HG03439 (cell line): Measurements from ENCODE around the gene NPAS3.

Experiments
- ATAC-seq: cut with Tn5 transposase; IDR thresholded peaks from one replicate; pipeline ENCODE4 v1.9.1; 2021; ENCODE audit warnings: mild to moderate bottlenecking, moderate library complexity; ENCODE audit not compliant: unreplicated experiment

The NPAS3 gene

DNA sequence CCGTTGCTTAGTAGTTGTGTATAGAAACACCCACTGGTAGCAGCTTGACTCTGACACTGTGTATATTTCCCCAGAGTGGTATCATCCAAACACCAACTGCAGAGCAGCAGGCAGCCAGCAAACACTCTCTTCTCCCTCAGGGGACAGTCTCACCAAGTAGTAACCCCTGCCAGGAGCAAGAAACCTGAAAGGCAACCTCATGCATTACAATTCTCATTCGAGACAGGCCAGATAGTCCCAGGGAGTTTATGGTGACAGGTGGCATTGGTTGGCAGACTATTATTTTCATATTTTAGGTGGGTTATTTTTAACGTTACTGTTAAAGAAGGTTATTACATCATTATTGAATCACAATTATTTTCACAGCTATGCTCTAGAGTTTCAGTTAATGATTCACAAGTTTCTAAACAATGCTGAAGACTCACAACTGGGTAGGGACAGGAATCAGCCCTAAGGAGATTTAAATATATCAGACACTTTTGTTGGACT, 789.4 kb downstream of the NPAS3 start:
- no peak for ATAC-seq

DNA sequence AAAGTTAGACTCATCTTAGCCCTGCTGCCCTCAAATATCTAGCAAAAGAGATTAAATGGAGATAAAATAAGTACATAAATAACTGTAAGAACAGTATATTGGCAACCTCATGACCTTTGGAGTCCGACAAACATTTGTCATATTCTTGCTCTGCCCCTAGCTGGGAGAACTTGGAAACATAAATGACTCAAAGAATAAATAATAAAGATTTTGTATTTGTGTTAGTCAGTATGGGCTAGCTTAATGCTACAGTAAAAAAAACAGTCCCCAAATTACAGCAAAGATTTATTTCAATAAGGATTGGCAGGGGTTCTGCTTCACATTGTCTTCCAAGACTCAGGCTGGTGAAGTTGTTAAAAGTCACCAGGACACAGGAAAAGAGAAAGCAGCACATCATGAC, 791.5 kb downstream of the NPAS3 start:
- no peak for ATAC-seq

DNA sequence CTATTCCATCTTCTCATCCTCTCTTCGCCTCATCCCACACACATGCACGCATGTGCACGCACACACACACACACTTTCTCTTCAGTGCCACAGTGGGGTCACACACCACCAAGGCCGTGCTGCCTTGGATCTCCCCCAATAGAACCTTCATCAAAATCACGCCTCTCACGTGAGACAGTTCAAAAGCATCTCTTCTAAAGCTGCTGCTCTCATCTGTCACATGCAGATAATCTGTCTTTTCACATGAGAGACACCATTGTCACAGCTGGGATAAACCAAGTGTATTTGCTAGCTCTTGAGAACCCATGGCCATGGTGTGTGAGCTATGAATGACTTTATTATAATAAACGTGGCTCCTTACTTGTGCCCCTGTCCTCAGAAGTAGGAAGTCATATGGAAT, 793.5 kb downstream of the NPAS3 start:
- ATAC-seq: no peak

DNA sequence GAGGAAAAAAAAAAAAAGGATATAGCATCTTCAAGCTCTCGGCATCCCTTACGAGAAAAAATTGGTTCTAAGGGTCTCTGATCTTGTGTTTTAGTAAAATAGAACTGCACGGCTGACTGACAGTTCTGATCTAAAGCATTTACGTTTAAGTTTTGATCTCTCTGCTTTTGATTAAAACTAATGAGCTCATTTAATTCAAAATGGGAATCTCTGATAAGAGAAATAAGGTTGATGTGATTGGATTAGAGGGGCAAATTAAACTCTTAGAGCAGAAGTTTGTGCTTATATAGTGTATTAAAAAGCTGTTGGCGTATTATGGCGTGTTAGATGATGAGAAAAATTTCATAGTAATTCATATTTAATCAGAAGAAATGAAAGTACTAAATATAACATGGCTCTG, 794.6 kb downstream of the NPAS3 start:
- ATAC-seq: no peak

DNA sequence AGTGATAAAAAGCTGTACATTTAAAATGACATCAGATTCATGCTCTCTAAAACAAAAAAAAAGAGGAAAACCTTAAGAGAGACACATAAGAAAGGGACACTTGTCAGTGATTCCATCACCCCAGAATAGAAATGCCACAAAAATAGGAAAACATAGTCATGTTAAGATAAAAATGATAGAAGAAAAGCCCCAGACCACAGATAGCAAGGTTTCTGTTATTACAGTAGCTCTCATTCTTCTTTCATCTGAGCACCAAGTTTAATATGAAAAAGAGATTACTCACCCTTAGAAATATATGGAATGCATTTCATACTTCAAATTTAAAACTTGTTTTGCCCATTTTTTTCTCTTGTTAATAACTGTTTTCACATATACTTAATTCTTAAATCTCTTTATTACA, 795.0 kb downstream of the NPAS3 start:
- no peak for ATAC-seq

DNA sequence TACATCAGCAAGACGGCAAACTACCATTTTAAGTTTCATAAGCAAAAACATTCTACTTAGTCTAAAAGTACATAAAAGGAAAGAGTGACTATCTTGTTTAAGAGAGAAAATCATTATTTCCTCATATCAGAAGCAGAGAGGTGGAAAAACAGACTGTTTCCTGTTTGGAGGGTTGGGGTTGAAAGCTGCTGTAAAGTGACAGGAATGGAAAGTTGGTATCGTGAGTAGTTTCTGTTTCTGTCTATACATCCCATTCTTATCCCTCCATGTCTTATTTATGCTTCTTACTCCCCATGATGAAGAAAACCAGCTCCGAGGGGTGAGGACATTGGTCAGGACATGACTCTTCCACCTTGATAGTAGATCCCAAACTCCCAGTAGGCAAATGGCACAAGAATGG, 795.7 kb downstream of the NPAS3 start:
- ATAC-seq: no peak

DNA sequence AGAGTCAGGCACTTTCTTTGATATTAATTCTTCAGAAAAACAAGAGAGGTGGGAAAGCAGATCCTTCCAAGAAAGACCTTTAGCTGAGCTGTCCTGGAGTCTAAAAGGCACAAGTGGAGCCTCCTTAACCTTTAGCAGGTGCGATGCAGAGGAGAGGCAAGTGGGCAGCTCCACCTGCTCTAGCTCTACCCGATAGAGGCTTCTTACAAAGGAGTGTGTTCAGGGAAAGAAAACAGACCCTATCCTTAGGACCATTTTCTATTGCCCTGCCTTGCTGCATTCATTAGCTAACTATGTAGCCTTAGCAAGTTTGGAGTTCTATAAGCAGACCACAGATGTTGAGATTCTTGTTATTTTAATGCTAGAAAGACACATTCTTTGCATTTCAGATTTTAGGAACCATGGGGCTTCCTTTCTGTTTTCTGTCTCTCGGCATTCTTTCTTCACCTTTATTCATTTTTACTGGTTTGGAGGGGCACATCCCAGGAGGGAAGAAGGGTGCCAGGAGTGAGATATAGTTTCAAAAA, 797.7 kb downstream of the NPAS3 start:
- ATAC-seq: no peak

DNA sequence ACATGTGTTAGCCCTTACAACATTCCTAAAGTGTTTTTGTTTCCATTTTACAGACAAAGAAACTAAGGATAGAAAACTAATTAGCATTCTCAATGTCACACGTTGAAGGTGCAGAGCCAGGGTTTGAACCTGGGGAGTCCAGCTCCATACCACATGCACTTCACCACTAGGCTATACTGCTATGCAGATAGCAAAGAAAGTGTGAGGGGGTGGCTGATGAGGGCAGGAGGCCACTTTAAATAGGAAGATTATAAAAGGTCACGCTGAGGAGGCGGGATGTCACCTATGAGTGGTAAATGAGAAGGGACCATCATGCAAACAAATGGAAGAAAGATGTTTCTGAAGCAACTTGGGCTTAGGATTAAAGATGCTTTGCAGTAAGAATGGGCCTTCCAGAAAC, 798.3 kb downstream of the NPAS3 start:
- ATAC-seq: no peak

DNA sequence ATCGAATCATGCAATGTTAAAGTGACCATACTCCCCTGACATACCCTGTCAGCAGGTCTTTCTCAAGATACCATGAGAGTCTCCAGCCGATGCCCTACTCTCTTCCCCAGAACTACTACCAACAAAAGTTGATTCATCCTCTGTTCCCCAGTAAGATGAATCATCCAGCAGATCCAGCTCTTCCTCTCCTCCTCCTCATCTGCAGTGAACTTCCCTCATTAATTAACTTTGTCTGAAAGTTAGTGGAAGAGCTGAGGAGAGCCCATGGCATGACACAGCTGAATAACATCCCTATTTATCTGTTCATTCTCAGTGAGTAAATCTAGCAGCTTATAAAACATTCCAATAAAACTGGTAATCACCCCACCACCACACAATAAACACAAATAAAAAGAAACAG, 798.8 kb downstream of the NPAS3 start:
- no peak for ATAC-seq

DNA sequence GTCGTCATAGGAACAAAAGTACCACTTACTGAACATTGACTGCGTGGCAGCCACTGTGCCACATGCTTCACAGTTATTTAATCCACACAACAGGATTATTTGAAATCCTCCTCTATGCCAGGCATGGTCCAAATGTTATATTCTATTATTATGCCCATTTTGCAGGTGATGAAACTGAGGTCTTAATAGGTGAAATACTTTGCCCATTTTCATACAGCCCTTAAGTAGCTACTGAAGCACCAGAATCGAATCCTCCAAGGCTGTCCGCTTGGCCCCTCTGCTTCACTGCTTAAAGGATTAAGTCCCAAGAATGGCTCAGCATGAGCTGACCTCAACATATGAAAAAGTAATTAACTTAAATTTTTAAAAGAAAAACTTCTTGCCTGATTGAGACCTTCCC, 799.4 kb downstream of the NPAS3 start:
- ATAC-seq: no peak

DNA sequence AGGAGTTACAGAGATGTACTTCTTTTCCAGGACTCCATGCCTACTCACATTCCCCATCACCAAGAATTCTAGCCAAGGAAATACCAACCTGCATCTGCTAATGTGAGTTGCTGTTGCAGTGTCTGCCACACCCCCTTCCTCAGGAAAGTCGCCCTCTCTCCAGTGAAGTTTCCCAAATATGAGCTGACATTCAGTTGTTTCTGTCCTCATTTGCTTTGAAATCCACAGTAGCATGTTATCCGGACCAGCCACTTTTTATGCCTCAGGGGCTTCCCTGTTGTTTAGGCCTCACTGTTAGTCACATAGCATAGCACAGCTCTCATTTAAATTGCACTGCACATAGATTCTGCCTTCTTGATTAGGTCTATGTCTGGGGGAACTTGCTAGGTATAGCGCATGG, 799.8 kb downstream of the NPAS3 start:
- no peak for ATAC-seq

DNA sequence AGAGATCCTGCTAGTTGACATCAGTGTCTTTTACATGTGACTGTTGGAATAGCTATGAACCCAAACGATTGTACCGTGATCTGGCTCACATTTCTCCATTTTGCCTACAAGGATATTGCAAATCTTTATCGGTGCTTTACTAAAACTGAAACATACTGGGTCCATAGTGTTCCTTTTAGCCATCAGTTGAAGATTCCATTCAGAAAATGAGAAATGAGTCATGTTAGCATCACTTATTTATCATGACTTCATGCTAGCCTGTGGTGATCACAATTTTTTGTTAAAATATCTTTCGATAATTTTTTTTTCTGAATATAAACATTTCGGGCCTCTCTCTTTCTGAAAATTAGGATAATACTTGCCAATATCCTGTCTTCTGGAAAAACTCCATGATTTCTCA, 801.9 kb downstream of the NPAS3 start:
- no peak for ATAC-seq

DNA sequence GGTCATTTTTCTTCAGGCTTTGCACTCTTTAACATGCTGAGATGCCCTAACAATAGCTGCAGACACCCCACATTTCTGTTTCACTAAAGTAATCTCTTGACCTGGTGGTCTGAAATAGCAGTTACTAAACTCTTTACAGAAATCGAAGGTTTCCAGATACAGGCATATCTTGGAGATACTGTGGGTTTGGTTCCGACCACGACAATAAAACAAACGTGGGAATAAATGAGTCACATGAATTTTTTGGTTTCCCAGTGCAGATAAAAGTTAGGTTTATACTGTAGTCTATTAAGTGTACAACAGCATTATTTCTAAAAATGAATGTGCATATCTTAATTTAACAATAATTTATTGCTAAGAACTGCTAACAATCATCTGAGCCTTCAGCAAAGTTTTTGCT, 803.5 kb downstream of the NPAS3 start:
- ATAC-seq: no peak

DNA sequence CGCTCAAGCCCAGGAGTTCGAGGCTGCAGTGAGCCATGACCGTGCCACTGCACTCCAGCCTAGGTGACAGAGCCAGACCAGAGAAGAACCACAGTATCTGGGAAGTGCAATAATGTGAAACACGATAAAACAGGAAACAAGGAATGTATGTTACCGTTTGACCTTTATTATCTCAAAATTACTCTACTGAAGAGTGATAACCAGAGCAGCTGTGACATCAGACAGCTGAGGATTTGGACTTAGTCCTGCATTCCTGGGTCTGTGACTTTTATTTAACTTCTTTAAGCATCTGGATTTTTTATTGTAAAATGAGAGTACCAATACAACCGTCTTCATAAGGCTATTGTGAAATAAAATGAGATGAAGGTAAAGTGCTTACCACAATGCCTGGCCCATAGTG, 806.5 kb downstream of the NPAS3 start:
- ATAC-seq: no peak

DNA sequence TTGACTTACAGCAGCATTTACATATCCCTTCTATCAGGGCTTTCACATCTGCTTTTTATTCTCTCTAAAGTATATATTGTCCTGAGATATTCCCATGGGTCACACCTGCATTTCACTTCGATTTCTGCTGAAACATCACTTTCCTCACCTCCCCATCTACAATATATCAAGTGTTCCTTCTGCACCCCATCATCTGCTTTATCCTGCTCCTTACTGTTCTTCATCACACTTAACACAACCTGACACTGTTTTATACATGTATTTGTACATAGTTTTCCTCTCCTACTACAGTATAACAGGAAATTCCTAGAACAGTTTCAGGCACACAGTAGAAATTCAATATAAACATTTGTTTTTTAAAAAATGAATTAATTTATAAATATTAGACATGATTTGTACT, 809.1 kb downstream of the NPAS3 start:
- ATAC-seq: no peak

DNA sequence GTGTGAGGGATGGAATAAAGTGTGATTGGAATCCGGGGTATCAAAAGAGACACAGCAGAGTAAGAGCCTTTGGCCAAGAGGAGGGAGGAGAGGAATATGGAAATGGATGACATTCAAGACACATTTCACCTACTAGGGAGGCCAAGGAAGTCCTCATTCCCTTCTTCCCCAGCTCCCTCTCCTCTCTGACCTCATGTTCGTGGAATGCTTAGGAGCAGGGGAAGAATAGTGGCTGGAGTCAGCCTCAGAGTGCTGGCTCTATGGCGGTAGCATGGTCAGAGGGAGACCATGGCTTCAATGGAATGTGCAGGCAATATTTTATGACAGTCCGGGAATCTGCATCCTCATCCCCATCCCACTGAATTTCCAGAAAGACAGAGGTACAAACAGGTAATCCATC, 815.6 kb downstream of the NPAS3 start:
- ATAC-seq: no peak

DNA sequence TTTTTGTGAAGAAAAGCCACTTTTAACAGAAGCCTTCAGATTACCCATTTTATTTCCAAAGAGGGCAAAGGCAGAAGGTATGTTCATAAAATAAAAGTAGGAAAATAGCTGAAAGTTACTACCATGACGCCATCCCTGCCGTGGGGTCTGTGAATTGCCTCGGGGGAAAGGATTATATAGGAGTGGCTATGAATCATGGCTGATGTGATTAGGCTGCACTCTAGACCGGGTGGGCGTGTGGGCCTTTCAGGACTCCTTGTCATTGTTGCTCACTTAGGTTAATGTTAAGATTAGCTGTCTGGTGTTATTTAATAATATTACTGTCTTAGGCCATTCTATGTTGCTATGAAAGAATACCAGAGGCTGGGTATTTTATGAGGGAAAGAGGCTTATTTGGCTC, 816.7 kb downstream of the NPAS3 start:
- no peak for ATAC-seq

DNA sequence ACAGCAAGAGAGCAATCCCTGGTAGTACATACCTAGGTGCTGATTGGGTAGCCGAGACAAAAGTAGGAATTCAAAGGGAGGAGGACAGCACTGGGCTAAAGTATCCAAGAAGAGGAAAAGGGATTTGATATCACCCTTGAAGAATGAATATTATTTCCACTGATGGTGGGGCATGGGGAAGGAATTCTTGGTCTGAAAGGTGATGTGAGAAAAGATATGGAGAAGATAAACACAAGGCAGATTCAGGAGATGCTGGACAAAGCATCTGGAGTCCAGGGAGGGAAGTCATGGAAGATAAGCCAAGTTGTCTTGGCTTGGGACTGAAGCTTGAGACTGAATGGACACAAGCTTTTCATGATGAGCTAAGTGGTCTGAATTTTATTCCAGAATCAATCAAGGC, 818.2 kb downstream of the NPAS3 start:
- no peak for ATAC-seq

DNA sequence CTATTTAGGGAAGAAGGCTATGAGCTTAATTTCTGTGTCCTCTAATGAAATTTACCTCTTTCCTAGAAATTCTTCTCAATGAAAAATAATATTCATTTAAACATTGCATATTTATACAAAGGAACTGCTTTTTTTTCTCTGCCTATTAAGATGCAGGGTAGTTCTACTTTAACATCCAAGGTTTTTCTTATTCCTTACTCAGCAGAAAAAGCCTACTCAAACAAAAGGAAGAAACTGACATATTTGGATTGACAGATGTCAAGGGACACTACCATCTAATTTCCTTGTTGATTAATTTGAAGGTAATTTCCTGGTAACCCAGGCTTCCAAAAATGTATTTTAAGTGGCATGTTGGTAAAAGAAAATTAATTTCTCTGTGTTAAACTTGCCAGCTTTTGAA, 819.9 kb downstream of the NPAS3 start:
- no peak for ATAC-seq

DNA sequence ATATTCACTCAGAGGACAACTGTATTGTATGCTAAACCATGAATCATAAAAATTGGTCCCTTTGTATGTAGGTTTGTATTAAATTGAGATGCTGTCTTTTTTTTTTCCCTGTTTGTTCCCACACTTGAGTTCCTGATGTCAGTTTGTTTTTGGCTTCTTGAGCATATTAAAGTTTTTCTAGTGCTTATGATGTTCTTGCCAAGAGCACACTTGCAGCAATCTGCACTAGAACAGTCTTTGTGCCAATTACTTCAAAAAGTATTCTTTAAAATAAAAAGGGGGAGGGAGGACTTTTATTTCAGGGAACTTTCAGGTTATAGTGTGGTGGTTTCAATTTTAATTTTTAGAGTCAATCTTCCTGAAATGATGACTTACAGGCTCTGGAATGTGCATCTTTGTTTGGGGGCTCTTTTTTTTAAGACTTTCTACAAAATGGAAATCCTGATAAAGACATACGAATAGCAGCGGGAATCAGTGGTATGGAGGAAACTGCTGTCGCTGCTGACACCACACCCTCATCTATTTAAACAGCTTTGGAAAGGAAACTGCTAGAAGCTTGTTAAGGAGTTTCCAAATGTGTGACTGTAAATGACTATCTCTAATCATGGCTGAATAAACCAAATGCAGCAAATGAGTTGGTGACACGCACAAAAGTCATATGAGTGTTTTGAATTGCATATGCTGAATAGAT, 823.6 kb downstream of the NPAS3 start:
- ATAC-seq: no peak

DNA sequence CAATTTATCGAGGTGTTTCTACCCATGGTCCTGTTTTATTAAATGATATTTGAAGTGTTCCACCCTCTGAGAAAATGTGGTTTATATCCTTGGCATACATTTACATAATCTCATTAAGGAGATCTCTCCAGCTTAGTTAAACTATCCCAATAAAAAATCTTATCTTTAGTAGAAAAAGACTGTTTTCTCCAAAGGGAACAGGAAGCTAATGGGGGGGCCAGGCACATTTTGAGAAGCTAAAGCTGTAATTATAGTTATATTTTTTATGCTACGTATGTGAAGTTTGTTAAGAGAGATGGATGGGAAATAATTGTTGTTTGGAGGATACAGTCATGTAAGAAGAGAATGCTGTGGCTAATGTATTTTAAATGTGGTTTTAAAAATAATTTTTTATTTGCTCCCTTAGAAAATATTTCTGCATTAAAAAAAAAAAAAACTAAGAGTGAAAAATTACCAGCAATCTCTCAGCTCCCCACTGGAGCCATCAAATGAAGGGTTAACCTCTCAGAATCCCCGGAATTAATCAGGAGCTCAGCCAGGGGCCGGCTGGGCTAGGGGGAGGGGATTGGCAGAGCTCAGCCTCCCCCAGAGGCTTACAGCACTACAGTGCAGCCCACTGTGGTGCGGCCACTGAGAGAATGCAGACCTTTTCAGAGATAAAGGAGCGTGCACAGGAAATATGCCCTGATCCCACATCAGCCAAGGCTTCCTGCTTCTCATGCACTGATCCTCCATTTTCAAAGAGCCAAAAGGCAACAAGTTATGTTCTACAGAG, 826.4 kb downstream of the NPAS3 start:
- ATAC-seq: no peak
